ENCODE results near the gene ATL1. TPM values are rescaled to one million over a fixed set of nuclear protein-coding genes. Genes with fewer than 3 reads are reported as not detected.

ATL1 gene
- total and polyA plus RNA-seq, 4 donors, result 2.0 to 8.7 (median 4.7) TPM

DNA sequence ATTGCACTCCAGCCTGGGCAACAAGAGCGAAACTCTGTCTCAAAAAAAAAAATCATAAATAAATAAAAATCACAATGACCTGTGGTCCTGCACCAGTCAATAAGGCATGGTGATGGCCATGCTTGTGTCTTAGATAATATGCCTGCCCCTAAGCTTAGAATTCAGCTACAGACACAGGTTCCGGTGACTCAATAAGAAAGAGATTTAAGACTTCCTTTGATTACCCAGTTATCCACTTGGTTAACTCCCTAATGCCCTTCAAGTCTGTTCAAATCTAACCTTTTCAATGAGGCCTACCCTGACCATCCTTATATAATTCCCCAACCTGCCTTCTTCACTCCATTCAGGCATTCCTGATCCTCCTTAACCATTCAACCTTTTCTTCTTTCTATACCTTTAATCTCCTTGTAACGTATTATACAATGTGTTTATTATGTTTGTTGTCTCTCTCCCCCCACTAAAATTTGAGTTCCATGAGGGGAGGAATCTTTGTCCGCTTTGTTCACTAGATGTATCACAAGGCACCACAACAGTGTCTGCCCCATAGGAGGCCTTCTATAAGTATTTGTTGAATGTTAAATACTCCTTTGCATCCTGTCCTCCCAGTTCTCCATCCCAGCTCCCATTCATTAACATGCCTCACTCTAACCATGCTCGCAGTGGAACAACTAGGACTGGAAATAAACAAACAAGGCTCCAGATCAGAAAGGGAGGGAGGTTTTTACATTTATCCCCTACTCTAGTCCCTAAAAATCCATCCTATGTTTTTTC is 36.5 kb upstream of the ATL1 start:
- WGBS, 2 donors, result 84% methylated on average over 5 of the region's 5 CpGs
- no peak for ATAC-seq (ENCODE audit: insufficient read depth, low FRiP score)
- H3K4me1 ChIP-seq (ENCODE audit: control insufficient read depth in 5 of 5, insufficient read depth in 5 of 5, low read length in 5 of 5), result peaks cover 0 to 13% (median 1%) of the 10 kb centered on the region in 5 donors

DNA sequence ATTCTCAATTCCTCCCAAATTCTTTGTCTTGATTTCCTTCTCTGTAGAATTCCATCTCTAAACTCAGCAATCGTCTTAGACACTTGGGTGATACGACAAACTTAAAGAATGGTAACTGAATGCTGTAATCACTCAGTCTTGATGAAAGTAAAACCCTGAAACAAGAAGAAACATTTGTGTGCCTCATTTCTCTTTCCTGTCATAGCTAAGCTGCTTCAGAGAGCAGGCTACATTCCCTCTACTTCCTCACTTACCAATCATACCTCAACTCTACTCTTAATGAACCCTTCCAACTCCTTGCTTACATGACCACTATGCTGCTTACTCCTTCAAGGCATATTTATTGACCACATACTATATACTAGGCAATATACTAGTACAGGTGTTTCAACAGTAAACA is 35.9 kb upstream of the ATL1 start:
- H3K4me3 ChIP-seq, result no peak overlapping the region
- no peak overlapping the region for H3K9ac ChIP-seq (ENCODE audit: insufficient read depth in 1 of 2, low read length in 2 of 2)
- H3K36me3 ChIP-seq (ENCODE audit: control insufficient read depth in 4 of 4, insufficient read depth in 4 of 4, low read length in 4 of 4), result peaks cover 0 to 3% (median under 1%) of the 10 kb centered on the region in 4 donors
- H3K9me3 ChIP-seq (ENCODE audit: control insufficient read depth in 4 of 4, insufficient read depth in 3 of 4, low read length in 3 of 4), result no peaks in the 10 kb centered on the region
- ATAC-seq (ENCODE audit: insufficient read depth, low FRiP score) (no peak), DNase-seq (no peak)
- no peaks in the 10 kb centered on the region for H3K27me3 ChIP-seq (ENCODE audit: control insufficient read depth in 3 of 3, insufficient read depth in 3 of 3, low read length in 2 of 3)
- TF ChIP-seq, protein P1, sequence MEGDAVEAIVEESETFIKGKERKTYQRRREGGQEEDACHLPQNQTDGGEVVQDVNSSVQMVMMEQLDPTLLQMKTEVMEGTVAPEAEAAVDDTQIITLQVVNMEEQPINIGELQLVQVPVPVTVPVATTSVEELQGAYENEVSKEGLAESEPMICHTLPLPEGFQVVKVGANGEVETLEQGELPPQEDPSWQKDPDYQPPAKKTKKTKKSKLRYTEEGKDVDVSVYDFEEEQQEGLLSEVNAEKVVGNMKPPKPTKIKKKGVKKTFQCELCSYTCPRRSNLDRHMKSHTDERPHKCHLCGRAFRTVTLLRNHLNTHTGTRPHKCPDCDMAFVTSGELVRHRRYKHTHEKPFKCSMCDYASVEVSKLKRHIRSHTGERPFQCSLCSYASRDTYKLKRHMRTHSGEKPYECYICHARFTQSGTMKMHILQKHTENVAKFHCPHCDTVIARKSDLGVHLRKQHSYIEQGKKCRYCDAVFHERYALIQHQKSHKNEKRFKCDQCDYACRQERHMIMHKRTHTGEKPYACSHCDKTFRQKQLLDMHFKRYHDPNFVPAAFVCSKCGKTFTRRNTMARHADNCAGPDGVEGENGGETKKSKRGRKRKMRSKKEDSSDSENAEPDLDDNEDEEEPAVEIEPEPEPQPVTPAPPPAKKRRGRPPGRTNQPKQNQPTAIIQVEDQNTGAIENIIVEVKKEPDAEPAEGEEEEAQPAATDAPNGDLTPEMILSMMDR (IDR thresholded peaks at IDR 0.05; ENCODE audit: control extremely low read depth, extremely low read depth), result no peak
- no peak overlapping the region for H3K27ac ChIP-seq (ENCODE audit: low read depth in 1 of 2, low read length in 1 of 2)
- peaks cover 0 to 13% (median 1%) of the 10 kb centered on the region in 5 donors for H3K4me1 ChIP-seq (ENCODE audit: control insufficient read depth in 5 of 5, insufficient read depth in 5 of 5, low read length in 5 of 5)
- WGBS, 2 donors, result 68 to 73% methylated on average over 2 of the region's 2 CpGs

More for the DNA sequence above, 36.5 kb upstream of the ATL1 start:
- Histone ChIP-seq H3K4me3 (no peak overlapping the region), H3K27ac (ENCODE audit: low read depth in 1 of 2, low read length in 1 of 2) (no peak overlapping the region), H3K27me3 (ENCODE audit: control insufficient read depth in 3 of 3, insufficient read depth in 3 of 3, low read length in 2 of 3) (no peaks in the 10 kb centered on the region), H3K36me3 (ENCODE audit: control insufficient read depth in 4 of 4, insufficient read depth in 4 of 4, low read length in 4 of 4) (peaks cover 0 to 5% (median 0%) of the 10 kb centered on the region in 4 donors), H3K9ac (ENCODE audit: insufficient read depth in 1 of 2, low read length in 2 of 2) (no peak overlapping the region), H3K9me3 (ENCODE audit: control insufficient read depth in 4 of 4, insufficient read depth in 3 of 4, low read length in 3 of 4) (no peaks in the 10 kb centered on the region)
- TF ChIP-seq, protein P1 (IDR thresholded peaks at IDR 0.05; ENCODE audit: control extremely low read depth, extremely low read depth), result no peak
- no peak for DNase-seq

DNA sequence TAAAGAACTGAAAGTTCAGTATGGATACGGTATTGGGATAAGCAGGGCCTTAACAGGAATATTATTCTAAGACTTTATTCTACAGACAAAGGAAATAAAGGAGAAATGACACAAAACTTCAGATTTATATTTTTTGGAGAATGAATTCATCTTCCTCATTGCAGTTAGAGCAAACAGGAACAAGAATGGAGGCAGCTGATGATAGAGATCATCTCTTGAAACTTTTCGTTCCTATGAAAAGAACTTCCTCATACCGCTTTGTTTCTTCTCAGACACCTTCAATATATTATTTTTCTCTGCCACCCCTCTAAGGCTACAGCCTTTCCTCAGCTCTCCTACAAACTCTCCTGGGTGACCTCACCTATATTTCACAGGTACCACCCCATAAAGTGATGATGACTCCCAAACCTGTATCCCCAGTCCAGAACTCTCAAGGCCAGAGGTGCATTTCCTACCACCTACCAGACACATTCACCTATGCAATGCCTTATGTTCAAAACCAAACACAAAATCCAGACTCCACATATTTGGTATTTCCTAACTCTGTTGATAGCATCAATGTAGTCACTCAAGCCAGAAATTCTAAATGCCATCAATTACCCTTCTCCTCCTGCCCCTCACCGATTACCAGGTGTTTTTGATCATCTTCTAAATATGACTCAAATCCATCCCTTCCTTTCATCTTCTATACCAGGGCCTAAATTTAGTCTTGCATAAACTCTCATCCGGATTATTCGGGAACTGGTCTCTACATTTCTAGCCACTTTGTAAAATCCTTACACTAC is 35.0 kb upstream of the ATL1 start:
- Histone ChIP-seq H3K27ac (ENCODE audit: low read depth in 1 of 2, low read length in 1 of 2) (no peak overlapping the region), H3K4me3 (no peak overlapping the region), H3K4me1 (ENCODE audit: control insufficient read depth in 5 of 5, insufficient read depth in 5 of 5, low read length in 5 of 5) (peaks cover 0 to 16% (median 4%) of the 10 kb centered on the region in 5 donors), H3K9me3 (ENCODE audit: control insufficient read depth in 4 of 4, insufficient read depth in 3 of 4, low read length in 3 of 4) (no peaks in the 10 kb centered on the region), H3K9ac (ENCODE audit: insufficient read depth in 1 of 2, low read length in 2 of 2) (no peak overlapping the region), H3K27me3 (ENCODE audit: control insufficient read depth in 3 of 3, insufficient read depth in 3 of 3, low read length in 2 of 3) (no peaks in the 10 kb centered on the region), H3K36me3 (ENCODE audit: control insufficient read depth in 4 of 4, insufficient read depth in 4 of 4, low read length in 4 of 4) (peaks cover 0 to 4% (median 1%) of the 10 kb centered on the region in 4 donors)
- DNase-seq (no peak), ATAC-seq (ENCODE audit: insufficient read depth, low FRiP score) (no peak)
- TF ChIP-seq, protein P1 (IDR thresholded peaks at IDR 0.05; ENCODE audit: control extremely low read depth, extremely low read depth), result no peak
- 61 to 71% methylated on average over 6 of the region's 6 CpGs for WGBS, 2 donors
